Thyroid gland (tissue), 4 donors: Measurements from ENCODE around the gene TNRC18. TPM values are rescaled to one million over a fixed set of nuclear protein-coding genes. Genes with fewer than 3 reads are reported as not detected.

Experiments
- DNase-seq, 2 donors: peaks; one replicate each; pipeline ENCODE4 v3.0.0-alpha.2; 2019
- H3K27ac ChIP-seq, 3 donors: fragments of 200-600 bp; sonication (generic); 1 replicate in 2 of 3; 2 replicates in 1 of 3; pipeline ENCODE4 v1.5.1; 2016 to 2019; ENCODE audit warnings: mild to moderate bottlenecking in 1 of 3, moderate library complexity in 1 of 3
- H3K27me3 ChIP-seq: fragments of 200-600 bp; sonication (generic); one replicate; pipeline ENCODE4 v1.5.1; 2019
- H3K36me3 ChIP-seq, 2 donors: fragments of 200-600 bp; sonication (generic); one replicate each; pipeline ENCODE4 v1.5.1; 2016 to 2019
- H3K4me1 ChIP-seq, 2 donors: fragments of 200-600 bp; sonication (generic); one replicate each; pipeline ENCODE4 v1.5.1; 2017 to 2019
- H3K4me3 ChIP-seq, 3 donors: fragments of 200-600 bp; sonication (generic); replicated peaks in 1 of 3; 1 replicate in 2 of 3; 2 replicates in 1 of 3; pipeline ENCODE4 v1.5.1; 2016; ENCODE audit warnings: mild to moderate bottlenecking in 1 of 3
- H3K9me3 ChIP-seq: fragments of 200-600 bp; sonication (generic); one replicate; pipeline ENCODE4 v1.5.1; 2017
- POLR2A ChIP-seq, 2 donors: fragments of 450-650 bp; IDR thresholded peaks; one replicate each; pipeline ENCODE4 v1.6.1; 2017; ENCODE audit warnings: antibody characterized with exemption in 2 of 2, mild to moderate bottlenecking in 2 of 2, moderate library complexity in 1 of 2
- WGBS, 2 donors: methylation state at CpG; one replicate each; pipeline ENCODE4 v1.1.5; 2017; 5-methylcytosine and 5-hydroxymethylcytosine counted together
- intact Hi-C: fragments of 100-400 bp; cut with DNase I; formaldehyde crosslinking; loops from one replicate; pipeline ENCODE4 v1.15.1; 2023
- total RNA-seq, 4 donors: library from RNA; depleted of rRNA; stranded (reverse); fragments of >200 nt; gene quantifications; one replicate each; pipeline ENCODE4 v1.2.3, GENCODE V29; 2016
- TF ChIP-seq, protein P1 (sequence below), 6 experiments: fragments of 200-600 bp in 3 of 6; fragments of 450-650 bp in 3 of 6; sonication (generic) in 3 of 6; IDR thresholded peaks; one replicate each; pipeline ENCODE4 v1.5.1; 2016 to 2019; ENCODE audit warnings: antibody characterized with exemption in 6 of 6, mild to moderate bottlenecking in 2 of 6, inconsistent platforms in 1 of 6, moderate library complexity in 1 of 6

Gene TNRC18
- total RNA-seq, 4 donors from 2014 or later: 47.0 to 173 (median 94.8) TPM

DNA sequence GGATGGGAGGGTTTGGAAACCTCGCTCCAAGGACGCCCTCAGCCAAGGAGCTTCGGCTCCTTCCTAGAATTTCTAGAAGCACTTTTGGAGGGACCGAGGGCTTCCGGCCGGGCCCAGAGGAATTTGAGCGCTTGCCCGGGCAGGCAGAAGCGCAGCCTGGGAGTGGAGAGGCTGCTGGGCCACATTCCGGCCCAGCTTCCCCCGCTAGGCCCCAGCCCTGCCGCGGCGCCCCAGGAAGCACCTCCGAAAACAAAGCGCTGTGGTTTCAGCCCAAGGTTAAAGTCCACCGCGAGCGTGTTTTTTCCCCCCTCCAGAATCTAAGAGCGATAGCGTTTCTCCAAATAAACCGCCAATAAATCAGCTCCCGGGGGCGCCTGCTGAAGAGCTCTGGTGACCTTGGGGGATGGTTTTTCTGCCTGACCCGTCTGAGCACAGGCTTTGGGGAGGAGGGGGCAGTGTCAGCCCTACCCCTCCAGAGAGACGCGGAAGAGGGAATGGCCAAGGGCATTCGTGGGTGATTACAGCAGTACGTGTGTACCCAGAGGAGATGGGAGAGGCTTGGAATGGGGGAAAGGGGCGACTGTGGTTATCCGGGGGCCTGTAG is 5.7 kb upstream of the TNRC18 start:
- WGBS, 2 donors: 12 to 18% methylated on average over 14 to 27 of the region's 31 CpGs
- Histone ChIP-seq H3K9me3 (no peaks in the 10 kb centered on the region), H3K36me3 (no peaks in the 10 kb centered on the region), H3K4me1 (peaks cover 17 to 25% of the 10 kb centered on the region in 2 donors), H3K4me3 (peak overlapping the region in 1 of 3 donors; percentile 92), H3K27me3 (no peaks in the 10 kb centered on the region), H3K27ac (peak overlapping the region; percentile 96 to 100 (median 100))
- DNase-seq: peak; percentile 67 to 70
- no peak for TF ChIP-seq POLR2A (IDR thresholded peaks at IDR 0.05)
- TF ChIP-seq, protein P1, sequence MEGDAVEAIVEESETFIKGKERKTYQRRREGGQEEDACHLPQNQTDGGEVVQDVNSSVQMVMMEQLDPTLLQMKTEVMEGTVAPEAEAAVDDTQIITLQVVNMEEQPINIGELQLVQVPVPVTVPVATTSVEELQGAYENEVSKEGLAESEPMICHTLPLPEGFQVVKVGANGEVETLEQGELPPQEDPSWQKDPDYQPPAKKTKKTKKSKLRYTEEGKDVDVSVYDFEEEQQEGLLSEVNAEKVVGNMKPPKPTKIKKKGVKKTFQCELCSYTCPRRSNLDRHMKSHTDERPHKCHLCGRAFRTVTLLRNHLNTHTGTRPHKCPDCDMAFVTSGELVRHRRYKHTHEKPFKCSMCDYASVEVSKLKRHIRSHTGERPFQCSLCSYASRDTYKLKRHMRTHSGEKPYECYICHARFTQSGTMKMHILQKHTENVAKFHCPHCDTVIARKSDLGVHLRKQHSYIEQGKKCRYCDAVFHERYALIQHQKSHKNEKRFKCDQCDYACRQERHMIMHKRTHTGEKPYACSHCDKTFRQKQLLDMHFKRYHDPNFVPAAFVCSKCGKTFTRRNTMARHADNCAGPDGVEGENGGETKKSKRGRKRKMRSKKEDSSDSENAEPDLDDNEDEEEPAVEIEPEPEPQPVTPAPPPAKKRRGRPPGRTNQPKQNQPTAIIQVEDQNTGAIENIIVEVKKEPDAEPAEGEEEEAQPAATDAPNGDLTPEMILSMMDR (IDR thresholded peaks at IDR 0.05): no peak
- intact Hi-C loops: no loop called here

DNA sequence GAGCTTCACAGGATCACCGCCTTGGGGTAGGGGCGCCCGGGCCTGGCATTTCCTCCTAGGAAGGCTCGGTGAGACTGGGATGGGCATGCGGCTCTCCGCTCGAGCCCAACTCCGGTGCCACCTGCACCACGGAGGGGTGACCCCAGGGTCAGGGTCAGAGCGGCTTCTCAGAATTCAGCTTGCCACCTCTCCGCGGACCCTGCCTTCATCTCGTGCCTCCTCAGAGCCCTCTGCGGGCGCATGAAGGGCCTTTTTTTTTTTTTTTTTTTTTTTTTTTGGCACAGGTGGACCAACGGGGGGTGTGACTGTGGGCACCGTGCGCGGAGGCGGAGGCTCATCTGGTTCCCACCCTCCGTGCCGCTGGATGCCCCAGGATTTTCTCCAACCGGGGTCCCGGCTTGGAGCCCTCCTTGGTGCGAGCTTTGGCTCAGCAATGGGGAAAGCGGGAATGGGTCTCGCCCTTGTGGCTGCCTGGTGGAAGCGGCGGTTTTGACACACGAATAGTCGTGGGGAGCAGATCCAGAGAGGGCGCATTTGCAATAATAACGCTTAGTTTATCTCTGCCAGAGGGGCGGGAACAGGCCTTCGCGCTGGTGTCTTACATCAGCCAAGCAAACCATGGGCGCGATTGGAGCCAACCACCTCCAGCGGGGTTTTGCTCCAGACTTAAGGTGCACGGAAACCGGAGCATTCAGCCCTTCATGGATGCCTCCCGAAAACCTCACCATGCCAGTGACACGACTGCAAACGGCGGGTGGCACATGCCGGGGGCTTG is 5.0 kb upstream of the TNRC18 start:
- intact Hi-C loops: no loop called here

DNA sequence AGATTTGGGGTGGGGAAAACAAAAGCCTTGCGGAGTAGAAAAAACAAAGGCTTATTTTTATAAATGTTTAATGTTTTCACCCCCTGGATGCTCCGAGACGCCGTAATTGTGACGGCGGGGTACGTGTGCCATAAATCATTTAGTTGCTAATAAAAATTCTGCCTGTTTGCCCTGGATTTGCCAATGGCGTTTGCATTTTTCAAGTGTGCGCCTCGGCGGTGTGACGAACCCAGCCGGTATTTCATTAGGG is 2.5 kb upstream of the TNRC18 start:
- TF ChIP-seq POLR2A (IDR thresholded peaks at IDR 0.05): no peak
- Histone ChIP-seq H3K36me3 (no peaks in the 10 kb centered on the region), H3K4me3 (peak overlapping the region; percentile 50 to 99 (median 92)), H3K27ac (peak overlapping the region; percentile 96 to 100 (median 100)), H3K4me1 (peaks cover 17 to 25% of the 10 kb centered on the region in 2 donors), H3K9me3 (no peaks in the 10 kb centered on the region), H3K27me3 (no peaks in the 10 kb centered on the region)
- no peak for DNase-seq
- 0% methylated on average over 13 of the region's 13 CpGs for WGBS, 2 donors
- intact Hi-C loops: no loop called here

More for the DNA sequence above, 5.0 kb upstream of the TNRC18 start:
- TF ChIP-seq, protein P1 (IDR thresholded peaks at IDR 0.05): peak in 1 of 6 experiments; percentile 16
- TF ChIP-seq POLR2A (IDR thresholded peaks at IDR 0.05): peak in 1 of 2 donors; percentile 49
- Histone ChIP-seq H3K27me3 (no peaks in the 10 kb centered on the region), H3K36me3 (no peaks in the 10 kb centered on the region), H3K4me1 (peaks cover 17 to 25% of the 10 kb centered on the region in 2 donors), H3K9me3 (no peaks in the 10 kb centered on the region), H3K27ac (peak overlapping the region; percentile 96 to 100 (median 100)), H3K4me3 (peak overlapping the region in 2 of 3 donors; percentile 27 to 92)
- peak; percentile 70 to 72 for DNase-seq
- 9 to 12% methylated on average over 23 to 35 of the region's 46 CpGs for WGBS, 2 donors

DNA sequence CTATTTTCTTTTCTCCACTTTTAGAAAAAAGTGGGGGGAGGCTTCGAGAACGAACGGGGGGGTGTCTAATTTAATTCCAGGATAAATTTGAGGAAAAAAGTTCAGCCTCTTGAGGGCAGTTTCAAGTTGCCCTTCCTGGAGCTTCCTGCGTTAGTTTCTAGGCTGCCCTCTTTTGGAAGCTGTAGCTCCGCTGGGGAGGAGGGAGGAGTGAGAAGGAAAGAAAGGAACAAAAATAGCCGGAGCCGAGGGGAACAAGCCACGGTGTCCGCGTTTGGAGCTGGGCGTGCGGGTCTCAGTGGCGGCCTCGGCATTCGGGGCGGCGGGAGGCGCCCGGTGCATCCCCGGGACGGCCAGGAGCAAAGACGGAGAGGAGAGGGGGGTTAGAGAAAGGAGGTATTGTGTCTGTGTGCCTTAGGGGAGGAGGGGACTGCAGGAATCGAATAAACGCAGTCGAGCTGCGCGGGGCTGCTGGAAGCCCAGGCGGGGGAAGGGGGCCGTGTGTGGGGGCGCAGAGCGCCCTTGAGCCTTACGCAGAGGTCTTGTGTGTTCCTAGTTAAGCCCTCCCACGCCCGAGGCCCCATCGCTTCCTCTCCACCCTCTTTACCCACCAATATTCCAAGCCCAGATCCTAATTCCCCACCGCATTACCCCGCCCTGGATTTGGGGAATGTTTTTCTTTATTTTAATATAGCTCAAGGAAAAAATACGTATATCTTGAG is 2.0 kb upstream of the TNRC18 start:
- peak; percentile 77 to 81 for DNase-seq
- no peaks in the 10 kb centered on the region for H3K9me3 ChIP-seq
- H3K4me3 ChIP-seq: peak overlapping the region; percentile 50 to 99 (median 92)
- intact Hi-C loops: no loop called here
- 1% methylated on average over 38 of the region's 38 CpGs for WGBS, 2 donors
- peak overlapping the region; percentile 96 to 100 (median 100) for H3K27ac ChIP-seq
- H3K4me1 ChIP-seq: peaks cover 17 to 25% of the 10 kb centered on the region in 2 donors
- peak in 1 of 2 donors; percentile 83 for TF ChIP-seq POLR2A (IDR thresholded peaks at IDR 0.05)
- TF ChIP-seq, protein P1 (IDR thresholded peaks at IDR 0.05): no peak
- H3K36me3 ChIP-seq: no peaks in the 10 kb centered on the region
- H3K27me3 ChIP-seq: no peaks in the 10 kb centered on the region

DNA sequence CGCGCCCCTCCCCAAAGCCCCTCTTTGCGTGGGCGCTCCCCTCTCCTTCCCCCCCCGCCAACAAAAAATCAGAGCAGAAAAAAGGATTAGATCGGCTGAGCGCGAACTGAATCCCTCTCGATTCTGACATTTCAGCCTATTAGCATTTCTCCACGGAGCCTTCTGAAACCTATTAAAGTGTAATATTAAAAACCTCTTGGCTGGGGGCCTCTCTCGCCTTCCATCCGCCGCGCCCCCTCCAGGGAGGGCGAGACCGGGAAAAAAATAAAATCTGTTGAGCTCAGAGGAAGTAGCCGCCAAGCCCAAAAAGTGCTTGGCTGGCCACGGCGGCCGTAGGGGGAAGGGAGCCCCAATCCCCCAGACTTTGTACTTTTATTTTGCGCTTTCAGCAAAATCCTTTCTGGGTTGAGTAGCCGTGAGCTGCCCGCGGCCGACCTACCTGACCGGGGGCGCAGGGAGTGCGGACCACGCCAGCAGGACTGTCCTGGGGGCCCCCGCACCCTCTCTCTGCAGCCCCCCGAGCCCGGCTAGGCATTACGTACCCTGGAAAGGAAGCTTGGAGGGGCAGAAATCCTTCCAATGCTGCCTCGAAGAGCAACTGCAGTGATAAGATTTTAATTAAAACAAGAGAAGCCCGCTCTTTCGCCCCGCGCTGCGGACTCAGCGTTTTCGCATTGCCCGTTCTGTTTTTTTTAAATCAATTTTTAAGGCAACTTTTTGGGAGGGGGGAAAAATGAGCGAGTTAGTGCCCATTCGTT is 1.3 kb upstream of the TNRC18 start:
- Histone ChIP-seq H3K4me3 (peak overlapping the region; percentile 34 to 99 (median 92)), H3K36me3 (no peaks in the 10 kb centered on the region), H3K4me1 (peaks cover 10 to 17% of the 10 kb centered on the region in 2 donors), H3K27me3 (no peaks in the 10 kb centered on the region), H3K27ac (peak overlapping the region; percentile 96 to 100 (median 100)), H3K9me3 (no peaks in the 10 kb centered on the region)
- WGBS, 2 donors: 1 to 2% methylated on average over 39 to 44 of the region's 44 CpGs
- intact Hi-C loops: no loop called here
- peak in 1 of 2 donors; percentile 4 for TF ChIP-seq POLR2A (IDR thresholded peaks at IDR 0.05)
- TF ChIP-seq, protein P1 (IDR thresholded peaks at IDR 0.05): no peak
- DNase-seq: peak; percentile 61 to 65
